Fibroblast of skin of right biceps (primary cell): ENCODE measurements around the gene PRAMEF15.
"Not testable (repeated sequence)": the region's sequence is repeated elsewhere in the genome, so short reads cannot be mapped to it uniquely, and the experiment has no call there.

Source experiments
- DNase-seq: peaks from one replicate; pipeline ENCODE4 v3.0.0-alpha.2; 2013

PRAMEF15 gene

DNA sequence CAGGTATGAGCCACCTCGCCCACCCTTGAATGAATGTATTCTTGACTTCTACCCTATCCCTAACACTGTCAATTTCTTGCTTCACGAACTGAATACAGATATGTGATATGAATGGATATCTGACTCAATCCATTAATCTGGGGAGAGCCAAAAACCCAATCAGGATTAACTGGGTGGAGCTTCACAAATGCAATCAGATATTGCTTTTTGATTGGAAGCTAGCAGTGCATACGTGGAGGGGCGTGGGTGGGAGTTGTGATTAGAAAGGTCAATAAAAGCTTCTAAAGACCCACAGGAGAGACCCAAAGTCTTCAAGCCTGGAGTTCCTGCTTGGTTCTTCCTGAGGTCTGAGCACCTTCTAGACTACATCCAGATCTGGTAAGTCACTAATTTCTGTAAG lies at the start of gene PRAMEF15:
TSS of gene PRAMEF15 (plus strand) at position 301 of the 400 bp plus-strand sequence. CDS start 2,827 bp downstream, outside the sequence.
- not testable (repeated sequence) for DNase-seq

DNA sequence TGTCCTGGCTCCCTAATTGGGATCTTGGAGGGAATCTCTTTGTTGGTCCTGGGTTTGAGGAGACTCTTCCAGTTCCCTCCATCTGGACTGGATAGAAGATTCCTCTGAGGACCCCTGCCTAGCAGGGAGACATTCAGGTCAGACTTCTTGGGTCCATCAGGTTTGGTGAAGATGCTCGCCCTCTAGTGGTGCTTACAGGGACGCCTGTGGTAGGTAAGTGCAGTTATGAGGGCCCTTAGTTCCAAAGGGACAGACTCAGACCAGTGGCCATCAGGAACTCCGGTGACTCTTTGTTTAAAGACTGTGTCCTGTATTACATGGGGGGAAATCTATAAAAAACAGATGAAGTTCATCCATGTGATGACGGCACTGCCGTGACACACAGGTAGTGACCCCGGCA lies 38.4 kb upstream of the PRAMEF15 start:
- DNase-seq, result not testable (repeated sequence)

- DNase-seq, result not testable (repeated sequence)
Observed at GRCh38 chr1:13279617-13280016, 35.8 kb upstream of the PRAMEF15 start.

- not testable (repeated sequence) for DNase-seq
Observed at GRCh38 chr1:13285037-13285436, 30.3 kb upstream of the PRAMEF15 start, which contains the start of gene PRAMEF8. PRAMEF8 (minus strand) TSS chr1:13285137; CDS start chr1:13284091, 1,046 bp downstream.

DNA sequence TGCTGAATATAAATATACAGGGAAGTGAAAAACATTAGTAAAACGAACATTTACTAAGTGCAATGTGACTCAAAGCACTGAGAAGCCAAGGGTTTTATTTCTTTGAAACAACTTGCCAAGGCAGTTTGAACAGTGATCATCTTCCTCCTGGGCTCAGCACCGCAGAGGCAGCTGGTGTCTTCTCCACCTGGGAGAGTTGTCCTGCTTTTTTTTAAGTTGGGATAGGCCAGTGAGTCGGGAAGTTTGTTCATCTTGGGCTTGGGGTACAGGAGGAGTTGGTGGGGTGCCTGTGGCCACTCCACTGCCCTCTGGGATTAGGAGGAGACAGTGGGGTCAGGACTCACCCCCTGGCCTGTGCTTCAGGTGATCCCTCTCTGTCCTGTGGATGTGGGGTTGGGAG lies 26.4 kb upstream of the PRAMEF15 start:
- not testable (repeated sequence) for DNase-seq

- not testable (repeated sequence) for DNase-seq
Observed at GRCh38 chr1:13297216-13297931, 18.0 kb upstream of the PRAMEF15 start.

DNA sequence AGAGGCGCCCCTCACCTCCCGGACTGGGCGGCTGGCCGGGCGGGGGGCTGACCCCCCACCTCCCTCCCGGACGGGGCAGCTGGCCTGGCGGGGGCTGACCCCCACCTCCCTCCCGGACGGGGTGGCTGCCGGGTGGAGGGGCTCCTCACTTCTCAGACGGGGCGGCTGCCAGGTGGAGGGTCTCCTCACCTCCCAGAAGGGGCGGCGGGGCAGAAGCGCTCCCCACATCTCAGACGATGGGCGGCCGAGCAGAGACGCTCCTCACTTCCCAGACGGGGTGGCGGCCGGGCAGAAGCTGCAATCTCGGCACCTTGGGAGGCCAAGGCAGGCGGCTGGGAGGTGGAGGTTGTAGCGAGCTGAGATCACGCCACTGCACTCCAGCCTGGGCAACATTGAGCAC lies 16.7 kb upstream of the PRAMEF15 start:
- not testable (repeated sequence) for DNase-seq

- DNase-seq, result not testable (repeated sequence)
Observed at GRCh38 chr1:13302197-13302596, 13.2 kb upstream of the PRAMEF15 start.

GRCh38 chr1:13303239-13303638 lies 12.1 kb upstream of the PRAMEF15 start, which contains the start of gene PRAMEF33:
PRAMEF33 (plus strand) TSS chr1:13303539; CDS start chr1:13305955, 2,416 bp downstream.
- not testable (repeated sequence) for DNase-seq

- not testable (repeated sequence) for DNase-seq
Observed at GRCh38 chr1:13342496-13342895, 27.1 kb downstream of the PRAMEF15 start.

DNA sequence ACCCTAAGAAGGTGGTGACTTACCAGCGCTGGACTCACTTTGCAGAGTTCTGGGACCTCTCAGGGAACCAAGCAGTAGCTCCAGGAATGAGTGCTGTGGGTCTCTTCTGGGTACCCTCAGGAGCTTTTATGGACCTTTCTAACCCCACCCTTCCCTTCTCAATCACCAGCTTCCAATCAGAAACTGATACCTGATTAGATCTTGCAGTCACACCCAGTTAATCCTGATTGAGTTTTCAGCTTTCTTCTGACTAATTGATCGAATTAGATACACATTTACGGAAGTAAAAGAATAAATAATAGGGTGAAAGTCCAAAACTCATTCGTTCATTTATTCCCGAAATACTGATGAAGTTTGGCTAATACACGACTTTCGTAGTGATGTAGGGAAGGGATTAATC lies 31.7 kb downstream of the PRAMEF15 start, which contains the start of gene PRAMEF14:
TSS of gene PRAMEF14 (minus strand) at position 101 of the 400 bp plus-strand sequence. CDS start 1,820 bp downstream, outside the sequence.
- not testable (repeated sequence) for DNase-seq

GRCh38 chr1:13353476-13353875 lies 38.1 kb downstream of the PRAMEF15 start:
- DNase-seq, result peak; percentile 2

DNA sequence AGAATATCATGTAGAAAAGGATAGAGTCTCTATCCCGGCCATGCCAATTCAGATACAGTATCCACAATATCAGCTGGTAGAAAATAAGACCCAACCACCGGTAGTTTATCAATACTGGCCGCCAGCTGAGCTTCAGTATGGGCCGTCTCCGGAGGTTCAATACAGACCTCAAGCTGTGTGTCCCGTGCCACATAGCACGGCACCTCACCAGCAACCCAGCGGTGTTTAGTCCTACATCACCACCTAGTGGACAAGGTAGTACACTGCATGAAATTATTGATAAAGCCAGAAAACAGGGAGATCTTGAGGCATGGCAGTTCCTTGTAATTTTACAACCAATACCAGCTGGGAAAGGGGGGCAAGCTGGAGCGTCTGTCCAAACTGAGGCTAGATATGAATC lies 39.1 kb downstream of the PRAMEF15 start:
- not testable (repeated sequence) for DNase-seq

- peak; percentile 25 for DNase-seq
Observed at GRCh38 chr1:13356774-13357173, 41.4 kb downstream of the PRAMEF15 start.

DNA sequence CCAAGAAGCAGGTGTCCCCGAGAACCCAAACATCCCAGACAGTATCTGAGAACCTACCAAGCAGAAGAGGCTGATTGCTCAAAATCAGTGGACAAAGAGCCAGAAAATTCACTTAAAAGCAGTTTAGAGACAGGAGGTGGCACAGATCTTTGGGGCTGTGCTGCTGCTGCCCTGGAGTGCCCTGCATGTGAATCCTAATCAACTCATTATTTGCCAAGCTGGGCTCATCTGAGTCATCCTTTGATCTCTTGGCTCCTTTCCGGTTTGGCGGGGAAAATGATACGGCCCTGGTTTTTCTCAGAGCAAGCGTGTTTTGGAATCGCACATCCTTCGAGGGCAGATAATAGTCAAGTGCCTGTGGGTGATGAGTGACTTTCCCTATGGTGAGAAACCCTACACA lies 47.0 kb downstream of the PRAMEF15 start:
- DNase-seq, result not testable (repeated sequence)

DNA sequence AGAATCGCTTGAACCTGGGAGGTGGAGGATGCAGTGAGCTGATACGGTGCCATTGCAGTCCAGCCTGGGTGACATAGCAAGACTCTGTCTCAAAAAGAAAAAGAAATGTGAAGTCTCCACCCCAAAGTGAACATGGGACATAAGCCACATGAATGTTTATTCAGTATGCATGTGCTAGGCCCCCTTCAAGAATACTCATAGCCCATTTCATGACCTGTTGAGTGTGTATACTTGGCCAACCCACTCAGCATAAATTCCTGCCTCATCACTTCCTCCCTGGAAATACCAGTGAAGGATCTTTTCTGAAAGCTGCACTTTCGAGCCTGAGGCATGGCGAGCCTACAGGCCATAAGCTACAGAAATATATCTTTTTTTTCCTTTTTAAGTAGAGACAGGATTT lies 49.5 kb downstream of the PRAMEF15 start:
- DNase-seq, result not testable (repeated sequence)

DNA sequence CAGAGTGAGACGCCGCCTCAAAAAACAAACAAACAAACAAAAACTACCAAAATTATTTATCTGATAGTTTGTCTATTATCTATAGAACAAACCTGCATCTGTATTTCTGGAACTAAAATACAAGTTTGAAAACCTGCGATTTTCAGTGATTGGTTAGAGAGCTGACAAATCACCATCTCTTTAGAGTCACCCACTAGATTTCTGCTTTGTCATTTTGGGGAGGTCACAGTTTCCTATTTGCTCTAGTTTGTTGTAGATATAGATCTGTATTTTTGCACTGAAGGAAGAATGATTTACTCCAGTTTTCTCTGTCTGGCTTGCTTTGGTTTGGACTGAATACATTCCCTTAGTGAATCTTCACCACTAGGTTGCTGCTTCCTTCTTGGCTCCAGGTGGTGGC lies 51.2 kb downstream of the PRAMEF15 start:
- DNase-seq, result not testable (repeated sequence)

- not testable (repeated sequence) for DNase-seq
Observed at GRCh38 chr1:13368544-13368943, 53.2 kb downstream of the PRAMEF15 start.
